CD4-positive, alpha-beta T cell (primary cell): ENCODE measurements around the gene GLB1L3. TPM values are rescaled to one million over a fixed set of nuclear protein-coding genes. Genes with fewer than 3 reads are reported as not detected.

Source experiments
- ATAC-seq: fragments of 200-7000 bp; cut with Tn5 transposase; one replicate; pipeline ENCODE4 v1.10.0; 2022; ENCODE audit warnings: mild to moderate bottlenecking; ENCODE audit not compliant: poor library complexity
- CTCF ChIA-PET: fragments of 350-600 bp; sonication (Branson Sonifier 250); formaldehyde crosslinking; loops from one replicate; lab custom pipeline; 2021; ENCODE audit warnings: antibody characterized with exemption, inconsistent platforms; lab: Charles Lee
- POLR2A ChIA-PET: fragments of 350-600 bp; sonication (Branson Sonifier 250); formaldehyde crosslinking; loops from one replicate; lab custom pipeline; 2021; ENCODE audit warnings: antibody characterized with exemption, inconsistent platforms; lab: Charles Lee
- DNase-seq, 14 experiments: peaks; one replicate each; pipeline ENCODE4 v3.0.0-alpha.2; 2013 to 2020; ENCODE audit warnings: mixed read lengths in 2 of 14
- H3K27ac ChIP-seq, 2 donors: one replicate each; pipeline versions ENCODE4 v1.5.1 to v1.7.0; 2013; ENCODE audit warnings: low read length in 2 of 2, low read depth in 1 of 2, mild to moderate bottlenecking in 1 of 2
- H3K27me3 ChIP-seq, 2 experiments: 1 replicate in 1 of 2; 2 replicates in 1 of 2; pipeline versions ENCODE4 v1.6.1 to v1.7.0; 2013; ENCODE audit warnings: low read length in 2 of 2, control low read depth in 1 of 2, mild to moderate bottlenecking in 1 of 2, moderate library complexity in 1 of 2; ENCODE audit not compliant: insufficient read depth in 2 of 2, control insufficient read depth in 1 of 2
- H3K36me3 ChIP-seq: one replicate; pipeline ENCODE4 v1.6.1; 2013; ENCODE audit warnings: low read length, control low read depth; ENCODE audit not compliant: insufficient read depth
- H3K4me1 ChIP-seq: one replicate; pipeline ENCODE4 v1.6.1; 2013; ENCODE audit warnings: low read length, control low read depth; ENCODE audit not compliant: insufficient read depth
- H3K4me3 ChIP-seq: one replicate; pipeline ENCODE4 v1.5.1; 2013; ENCODE audit warnings: mild to moderate bottlenecking, low read length, moderate library complexity
- H3K9me3 ChIP-seq, 2 experiments: 1 replicate in 1 of 2; 2 replicates in 1 of 2; pipeline versions ENCODE4 v1.6.1 to v1.7.0; 2013; ENCODE audit warnings: low read length in 2 of 2, mild to moderate bottlenecking in 2 of 2, control low read depth in 1 of 2, moderate library complexity in 1 of 2; ENCODE audit not compliant: control insufficient read depth in 1 of 2, insufficient read depth in 1 of 2
- H3K27ac Mint-ChIP-seq: one replicate; pipeline ENCODE4 v1.8.0; 2020; ENCODE audit warnings: mixed read lengths
- H3K27me3 Mint-ChIP-seq: one replicate; pipeline ENCODE4 v1.8.0; 2021; ENCODE audit warnings: mixed read lengths
- H3K36me3 Mint-ChIP-seq: one replicate; pipeline ENCODE4 v1.8.0; 2021; ENCODE audit warnings: low read depth, mixed read lengths
- H3K4me1 Mint-ChIP-seq: one replicate; pipeline ENCODE4 v1.8.0; 2021; ENCODE audit warnings: low read depth, mixed read lengths
- H3K4me3 Mint-ChIP-seq: one replicate; pipeline ENCODE4 v1.8.0; 2020; ENCODE audit warnings: mild to moderate bottlenecking, mixed read lengths
- H3K9me3 Mint-ChIP-seq: one replicate; pipeline ENCODE4 v1.8.0; 2020; ENCODE audit warnings: mixed read lengths
- CTCF ChIP-seq: fragments of 200-600 bp; IDR thresholded peaks from one replicate; pipeline ENCODE4 v1.8.0; 2022; ENCODE audit warnings: antibody characterized with exemption, mild to moderate bottlenecking
- intact Hi-C, 2 experiments: fragments of 100-400 bp; cut with DNase I in 1 of 2; cut with micrococcal nuclease in 1 of 2; formaldehyde crosslinking; loops; one replicate each; pipeline versions ENCODE4 v1.15.1 to v1.9.0; 2023 to 2025; cut with DNase I, micrococcal nuclease
- total RNA-seq, 174 experiments: library from RNA in 2 of 174; stranded (reverse) in 2 of 174; gene quantifications; one replicate each; pipeline ENCODE4 v1.2.3 and lab custom pipeline; 2021 to 2026

Gene GLB1L3
- total RNA-seq, 2 experiments from 2014 or later, result 1.3 to 1.5 TPM

DNA sequence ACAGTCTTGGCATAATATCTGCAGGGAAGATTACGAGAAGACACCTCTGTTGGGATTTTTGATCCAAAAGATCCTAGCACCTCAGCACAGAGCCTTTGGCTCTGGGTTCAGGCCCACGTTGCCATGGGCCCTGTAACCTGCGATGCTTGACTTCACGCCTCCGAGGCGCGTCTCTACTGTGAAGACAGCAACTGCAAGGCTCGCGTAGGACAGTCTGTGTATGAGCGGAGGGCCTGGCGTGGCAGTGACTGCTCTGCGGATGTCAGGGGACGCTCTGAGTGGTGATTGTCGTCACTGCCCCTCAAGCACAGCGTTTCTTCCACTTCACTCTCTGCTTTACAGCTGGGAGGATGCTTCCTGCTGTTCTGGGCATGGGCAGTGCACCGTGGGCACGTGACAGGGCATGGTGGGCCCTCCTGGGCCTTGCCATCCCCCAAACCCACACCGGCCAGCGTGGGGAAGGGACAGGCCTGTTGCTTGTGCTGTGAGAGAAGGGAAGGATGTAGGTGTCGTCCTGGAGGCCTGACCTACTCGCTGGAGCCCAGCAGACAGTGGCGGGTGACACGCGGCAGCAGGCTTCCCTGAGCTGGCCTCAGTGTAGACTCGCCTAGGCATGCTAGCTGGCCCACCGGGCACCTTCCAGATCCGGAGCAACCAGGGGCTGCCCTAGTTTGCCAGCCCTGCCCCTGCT is 82.1 kb downstream of the GLB1L3 start:
- Histone ChIP-seq H3K4me1 (peaks cover 9% of the 10 kb centered on the region), H3K27me3 (no peaks in the 10 kb centered on the region), H3K9me3 (peaks cover 0 to 5% of the 10 kb centered on the region in 2 experiments), H3K4me3 (no peak overlapping the region), H3K36me3 (no peaks in the 10 kb centered on the region), H3K27ac (no peak overlapping the region)
- Mint-ChIP-seq H3K36me3 (no peaks in the 10 kb centered on the region), H3K4me1 (peaks cover 11% of the 10 kb centered on the region), H3K4me3 (no peak overlapping the region), H3K27ac (no peak overlapping the region), H3K27me3 (peaks cover 15% of the 10 kb centered on the region), H3K9me3 (peaks cover 2% of the 10 kb centered on the region)
- CTCF ChIA-PET, result no interaction called here
- DNase-seq, result peak in 1 of 14 experiments; percentile 14
- no peak for TF ChIP-seq CTCF
- no peak for ATAC-seq
- POLR2A ChIA-PET, result no interaction called here
- intact Hi-C loops, result no loop called here

DNA sequence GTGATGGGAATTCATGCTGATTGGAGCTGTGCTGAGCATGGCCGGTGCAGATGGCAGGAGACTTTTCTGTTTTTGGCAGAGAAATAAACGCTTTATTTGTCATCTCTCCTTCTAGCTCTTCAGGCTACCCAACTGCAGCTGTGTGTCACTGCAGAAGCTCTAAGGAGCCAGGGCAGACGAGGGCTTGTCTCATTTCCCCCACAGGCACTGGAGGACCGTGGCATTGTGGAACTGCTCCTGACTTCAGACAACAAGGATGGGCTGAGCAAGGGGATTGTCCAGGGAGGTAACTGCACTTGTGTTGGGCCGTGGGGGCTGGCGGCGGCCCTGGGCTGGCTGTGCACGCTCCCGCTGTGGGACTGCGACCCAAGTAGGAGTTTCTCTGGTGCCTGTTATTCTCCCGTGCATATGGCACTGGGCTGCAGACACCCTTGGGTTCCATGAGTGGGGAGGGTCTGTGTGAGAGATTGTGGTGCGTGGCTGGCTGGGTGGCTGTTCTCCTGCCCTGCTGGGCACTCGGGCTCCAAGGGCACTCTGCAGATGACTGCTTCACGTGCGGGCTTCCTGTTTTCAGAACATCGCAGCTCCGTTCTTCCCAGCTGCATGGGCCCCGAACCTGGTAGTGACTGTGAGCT is 82.8 kb downstream of the GLB1L3 start:
- Histone ChIP-seq H3K9me3 (peaks cover 0 to 5% of the 10 kb centered on the region in 2 experiments), H3K4me1 (peaks cover 9% of the 10 kb centered on the region), H3K27ac (no peak overlapping the region), H3K27me3 (no peaks in the 10 kb centered on the region), H3K4me3 (no peak overlapping the region), H3K36me3 (no peaks in the 10 kb centered on the region)
- H3K4me1 Mint-ChIP-seq, result peaks cover 11% of the 10 kb centered on the region
- DNase-seq, result no peak
- ChIA-PET POLR2A (no interaction called here), CTCF (no interaction called here)
- no peaks in the 10 kb centered on the region for H3K9me3 Mint-ChIP-seq
- intact Hi-C loops, result no loop called here
- peaks cover 15% of the 10 kb centered on the region for H3K27me3 Mint-ChIP-seq
- no peak for TF ChIP-seq CTCF
- no peak overlapping the region for H3K27ac Mint-ChIP-seq
- H3K4me3 Mint-ChIP-seq, result no peak overlapping the region
- H3K36me3 Mint-ChIP-seq, result no peaks in the 10 kb centered on the region
- ATAC-seq, result no peak

GRCh38 chr11:134359646-134360045 is 83.5 kb downstream of the GLB1L3 start:
- intact Hi-C loops, result no loop called here
- H3K9me3 Mint-ChIP-seq, result no peaks in the 10 kb centered on the region
- no peak overlapping the region for H3K4me3 Mint-ChIP-seq
- Histone ChIP-seq H3K27me3 (no peaks in the 10 kb centered on the region), H3K9me3 (peaks cover 0 to 5% of the 10 kb centered on the region in 2 experiments), H3K4me1 (peaks cover 9% of the 10 kb centered on the region), H3K4me3 (no peak overlapping the region), H3K27ac (no peak overlapping the region), H3K36me3 (no peaks in the 10 kb centered on the region)
- ChIA-PET CTCF (no interaction called here), POLR2A (no interaction called here)
- peaks cover 11% of the 10 kb centered on the region for H3K4me1 Mint-ChIP-seq
- no peak for TF ChIP-seq CTCF
- H3K27ac Mint-ChIP-seq, result no peak overlapping the region
- no peaks in the 10 kb centered on the region for H3K36me3 Mint-ChIP-seq
- peaks cover 15% of the 10 kb centered on the region for H3K27me3 Mint-ChIP-seq
- ATAC-seq (no peak), DNase-seq (peak in 2 of 14 experiments; percentile 3 to 11)
